Chondrocyte (in vitro differentiated cells): Measurements from ENCODE around the gene PPP3CB. TPM values are rescaled to one million over a fixed set of nuclear protein-coding genes. Genes with fewer than 3 reads are reported as not detected.

Experiments used
- DNase-seq: peaks from one replicate; pipeline ENCODE4 v3.0.0; 2021; ENCODE audit warnings: mixed read lengths, low spot score
- H3K27ac Mint-ChIP-seq: one replicate; pipeline ENCODE4 v1.8.0; 2021; ENCODE audit warnings: mild to moderate bottlenecking, moderate library complexity, mixed read lengths; ENCODE audit not compliant: unreplicated experiment
- H3K27me3 Mint-ChIP-seq: 2 replicates; pipeline ENCODE4 v1.8.0; 2021; ENCODE audit warnings: low read depth, mixed read lengths
- H3K36me3 Mint-ChIP-seq: 2 replicates; pipeline ENCODE4 v1.8.0; 2021; ENCODE audit warnings: low read depth, mixed read lengths
- H3K4me1 Mint-ChIP-seq: 2 replicates; pipeline ENCODE4 v1.8.0; 2021; ENCODE audit warnings: low read depth, mild to moderate bottlenecking, mixed read lengths
- H3K4me3 Mint-ChIP-seq: one replicate; pipeline ENCODE4 v1.8.0; 2021; ENCODE audit warnings: mild to moderate bottlenecking, moderate library complexity, mixed read lengths; ENCODE audit not compliant: unreplicated experiment
- H3K9me3 Mint-ChIP-seq: 2 replicates; pipeline ENCODE4 v1.8.0; 2021; ENCODE audit warnings: low read depth, mixed read lengths
- total RNA-seq: library from RNA; stranded (reverse); gene quantifications from 3 replicates; pipeline ENCODE4 v1.2.1, GENCODE V29; 2021
- TF ChIP-seq, protein P1 (sequence below): fragments of 200-600 bp; sonication (generic); IDR thresholded peaks from 2 replicates; pipeline ENCODE4 v1.5.0; 2021; ENCODE audit warnings: antibody characterized with exemption, mild to moderate bottlenecking, moderate library complexity

PPP3CB gene
- total RNA-seq, 1 donor from 2014 or later = 61.1 TPM

DNA sequence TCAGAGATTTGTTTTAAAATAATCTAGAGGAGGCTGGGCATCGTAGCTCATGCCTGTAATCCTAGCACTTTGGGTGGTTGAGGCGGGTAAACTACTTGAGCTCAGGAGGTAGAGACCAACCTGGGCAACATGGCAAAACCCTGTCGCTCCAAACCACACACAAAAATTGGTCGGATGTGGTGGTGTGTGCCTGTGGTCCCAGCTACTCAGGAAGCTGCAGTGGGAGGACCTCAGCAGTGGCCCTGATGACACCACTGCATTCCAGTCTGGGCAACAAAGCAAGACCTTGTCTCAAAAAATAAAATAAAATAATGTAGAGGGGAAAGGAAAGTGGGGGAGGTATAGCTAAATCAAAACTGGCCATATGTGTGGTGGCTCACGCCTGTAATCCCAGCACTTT lies 13.9 kb upstream of the PPP3CB start:
- H3K27ac Mint-ChIP-seq = no peak overlapping the region
- no peaks in the 10 kb centered on the region for H3K9me3 Mint-ChIP-seq

DNA sequence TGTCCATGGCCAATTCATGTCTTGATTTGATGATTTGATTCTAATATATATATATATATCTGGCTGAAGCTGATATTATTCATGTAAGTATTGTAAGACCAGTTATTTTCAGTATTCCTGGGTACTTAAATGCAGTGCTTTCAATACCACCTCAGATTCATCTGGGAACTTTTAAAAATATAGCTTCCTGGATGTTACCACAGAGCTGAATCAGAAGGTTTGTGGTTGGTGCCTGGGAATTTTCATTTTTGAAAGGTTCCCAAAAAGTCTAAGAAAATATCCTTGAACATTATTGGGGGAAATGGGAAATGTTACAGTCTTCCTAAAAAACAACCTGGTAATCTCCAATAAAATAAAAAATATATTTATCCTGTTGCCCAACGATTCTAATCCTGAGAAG lies 10.7 kb upstream of the PPP3CB start:
- DNase-seq = no peak
- H3K9me3 Mint-ChIP-seq = no peaks in the 10 kb centered on the region
- H3K4me3 Mint-ChIP-seq = no peak overlapping the region
- peaks cover 4% of the 10 kb centered on the region for H3K4me1 Mint-ChIP-seq
- TF ChIP-seq, protein P1, sequence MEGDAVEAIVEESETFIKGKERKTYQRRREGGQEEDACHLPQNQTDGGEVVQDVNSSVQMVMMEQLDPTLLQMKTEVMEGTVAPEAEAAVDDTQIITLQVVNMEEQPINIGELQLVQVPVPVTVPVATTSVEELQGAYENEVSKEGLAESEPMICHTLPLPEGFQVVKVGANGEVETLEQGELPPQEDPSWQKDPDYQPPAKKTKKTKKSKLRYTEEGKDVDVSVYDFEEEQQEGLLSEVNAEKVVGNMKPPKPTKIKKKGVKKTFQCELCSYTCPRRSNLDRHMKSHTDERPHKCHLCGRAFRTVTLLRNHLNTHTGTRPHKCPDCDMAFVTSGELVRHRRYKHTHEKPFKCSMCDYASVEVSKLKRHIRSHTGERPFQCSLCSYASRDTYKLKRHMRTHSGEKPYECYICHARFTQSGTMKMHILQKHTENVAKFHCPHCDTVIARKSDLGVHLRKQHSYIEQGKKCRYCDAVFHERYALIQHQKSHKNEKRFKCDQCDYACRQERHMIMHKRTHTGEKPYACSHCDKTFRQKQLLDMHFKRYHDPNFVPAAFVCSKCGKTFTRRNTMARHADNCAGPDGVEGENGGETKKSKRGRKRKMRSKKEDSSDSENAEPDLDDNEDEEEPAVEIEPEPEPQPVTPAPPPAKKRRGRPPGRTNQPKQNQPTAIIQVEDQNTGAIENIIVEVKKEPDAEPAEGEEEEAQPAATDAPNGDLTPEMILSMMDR = no peak
- no peak overlapping the region for H3K27ac Mint-ChIP-seq
- H3K27me3 Mint-ChIP-seq = no peaks in the 10 kb centered on the region
- H3K36me3 Mint-ChIP-seq = peaks cover 4% of the 10 kb centered on the region

More for the DNA sequence above, 13.9 kb upstream of the PPP3CB start:
- no peak overlapping the region for H3K4me3 Mint-ChIP-seq
- no peaks in the 10 kb centered on the region for H3K27me3 Mint-ChIP-seq
- DNase-seq = no peak
- no peaks in the 10 kb centered on the region for H3K4me1 Mint-ChIP-seq
- TF ChIP-seq, protein P1 = no peak
- H3K36me3 Mint-ChIP-seq = peaks cover 2% of the 10 kb centered on the region

DNA sequence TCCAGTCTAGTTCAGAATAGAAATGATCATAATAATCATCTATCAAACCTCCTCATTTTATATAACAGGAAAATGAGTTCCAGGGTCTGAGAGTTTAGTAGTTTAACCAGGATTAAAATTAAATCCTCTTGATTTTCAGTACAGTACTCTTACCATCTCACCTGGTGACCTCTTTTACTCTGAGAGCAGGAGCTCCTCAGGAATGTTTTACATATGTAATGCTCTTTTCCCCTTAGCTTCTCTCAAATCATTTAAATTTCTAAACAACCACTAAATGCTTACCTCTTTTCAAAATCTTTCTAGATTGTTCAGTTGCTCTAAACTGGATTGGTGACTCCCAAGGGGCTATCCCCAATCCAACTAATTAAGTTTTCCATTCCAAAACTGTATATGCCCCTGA lies 10.2 kb upstream of the PPP3CB start:
- Mint-ChIP-seq H3K27ac (no peak overlapping the region), H3K36me3 (peaks cover 4% of the 10 kb centered on the region), H3K27me3 (no peaks in the 10 kb centered on the region), H3K9me3 (no peaks in the 10 kb centered on the region), H3K4me1 (peaks cover 5% of the 10 kb centered on the region), H3K4me3 (no peak overlapping the region)
- DNase-seq = no peak
- TF ChIP-seq, protein P1 = no peak

DNA sequence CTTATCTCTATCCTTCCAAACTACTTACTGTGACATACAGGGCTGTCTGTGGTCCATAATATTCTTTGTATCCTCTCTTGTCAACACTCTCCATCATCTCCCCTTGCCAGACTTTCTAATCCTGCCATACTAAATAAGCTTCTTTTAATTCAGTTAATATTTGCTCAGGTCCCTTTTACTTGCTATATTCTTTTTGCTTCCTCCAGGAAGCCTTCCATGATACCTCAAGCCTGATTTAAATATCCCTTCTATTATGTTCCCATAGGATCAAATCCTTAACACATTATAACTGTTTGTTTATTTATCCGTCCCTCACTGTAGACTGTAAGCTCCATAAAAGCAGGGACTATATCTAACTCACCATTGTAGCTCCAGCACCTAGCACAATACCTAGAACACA lies 7.2 kb upstream of the PPP3CB start:
- DNase-seq = no peak
- Mint-ChIP-seq H3K4me3 (no peak overlapping the region), H3K27ac (no peak overlapping the region), H3K9me3 (no peaks in the 10 kb centered on the region), H3K36me3 (peaks cover 4% of the 10 kb centered on the region), H3K4me1 (peaks cover 5% of the 10 kb centered on the region), H3K27me3 (no peaks in the 10 kb centered on the region)
- TF ChIP-seq, protein P1 = no peak

DNA sequence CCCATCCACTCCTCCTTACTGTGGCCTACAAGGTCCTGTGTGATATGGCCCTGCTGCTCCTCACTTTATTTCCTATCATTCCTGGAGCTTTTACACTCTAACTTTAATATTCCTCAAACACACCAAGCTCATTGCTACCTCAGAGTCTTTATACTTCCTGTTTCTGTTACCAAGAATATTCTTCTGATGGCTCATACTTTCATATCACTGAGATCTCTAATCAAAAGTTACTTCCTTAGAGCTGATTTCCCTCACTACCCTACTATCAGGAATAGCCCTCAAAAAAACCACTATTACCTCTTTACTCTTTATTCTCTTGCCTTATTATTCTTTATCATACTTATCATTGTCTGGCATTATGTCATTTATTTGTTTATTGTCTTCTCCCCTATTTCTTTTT lies 5.8 kb upstream of the PPP3CB start:
- peaks cover 4% of the 10 kb centered on the region for H3K36me3 Mint-ChIP-seq
- H3K4me1 Mint-ChIP-seq = peaks cover 9% of the 10 kb centered on the region
- no peaks in the 10 kb centered on the region for H3K9me3 Mint-ChIP-seq
- H3K27ac Mint-ChIP-seq = peak overlapping the region; percentile 34
- TF ChIP-seq, protein P1 = no peak
- no peaks in the 10 kb centered on the region for H3K27me3 Mint-ChIP-seq
- H3K4me3 Mint-ChIP-seq = no peak overlapping the region
- no peak for DNase-seq
